ENCODE measurements around the gene APOC4.
"Not testable (repeated sequence)": the region's sequence is repeated elsewhere in the genome, so short reads cannot be mapped to it uniquely, and the experiment has no call there.

Gene APOC4

GRCh38 chr19:44905437-44906160, 36.4 kb upstream of the APOC4 start, which contains the start of gene APOE:
Gene APOE (plus strand): TSS chr19:44905796. CDS start chr19:44906625, 829 bp downstream.
- Histone ChIP-seq H3K4me3 (replicated peaks; ENCODE audit: low read depth, low read length) (no peak within 1 kb of the TSS), H3K27me3 (replicated peaks; ENCODE audit: control insufficient read depth, insufficient read depth, low read length) (no peaks in the 10 kb centered on the region; the same call in 1 of the 2 replicates), H3K36me3 (ENCODE audit: control insufficient read depth, insufficient read depth, low read length) (peaks cover 16% of the 10 kb centered on the region)
- TF ChIP-seq CTCF (IDR thresholded peaks at IDR 0.05; ENCODE audit: insufficient read depth, low read length, poor library complexity, severe bottlenecking): no peak
- no peak for DNase-seq (ENCODE audit: extremely low read depth, insufficient read length)

- DNase-seq (ENCODE audit: extremely low read depth, insufficient read length): no peak
- peaks cover 8% of the 10 kb centered on the region for H3K36me3 ChIP-seq (ENCODE audit: control insufficient read depth, insufficient read depth, low read length)
- no peak for TF ChIP-seq CTCF (IDR thresholded peaks at IDR 0.05; ENCODE audit: insufficient read depth, low read length, poor library complexity, severe bottlenecking)
- no peak overlapping the region for H3K4me3 ChIP-seq (replicated peaks; ENCODE audit: low read depth, low read length)
- no peaks in the 10 kb centered on the region; the same call in 1 of the 2 replicates for H3K27me3 ChIP-seq (replicated peaks; ENCODE audit: control insufficient read depth, insufficient read depth, low read length)
These were observed 34.4 kb upstream of the APOC4 start for GRCh38 chr19:44907613-44908012.

GRCh38 chr19:44908074-44908835, 33.8 kb upstream of the APOC4 start:
- TF ChIP-seq CTCF (IDR thresholded peaks at IDR 0.05; ENCODE audit: insufficient read depth, low read length, poor library complexity, severe bottlenecking): no peak
- peaks cover 3% of the 10 kb centered on the region for H3K36me3 ChIP-seq (ENCODE audit: control insufficient read depth, insufficient read depth, low read length)
- no peaks in the 10 kb centered on the region; the same call in 1 of the 2 replicates for H3K27me3 ChIP-seq (replicated peaks; ENCODE audit: control insufficient read depth, insufficient read depth, low read length)
- no peak overlapping the region for H3K4me3 ChIP-seq (replicated peaks; ENCODE audit: low read depth, low read length)
- DNase-seq (ENCODE audit: extremely low read depth, insufficient read length): no peak

- no peak for DNase-seq (ENCODE audit: extremely low read depth, insufficient read length)
- H3K4me3 ChIP-seq (replicated peaks; ENCODE audit: low read depth, low read length): no peak overlapping the region
- no peaks in the 10 kb centered on the region; the same call in 1 of the 2 replicates for H3K27me3 ChIP-seq (replicated peaks; ENCODE audit: control insufficient read depth, insufficient read depth, low read length)
- H3K36me3 ChIP-seq (ENCODE audit: control insufficient read depth, insufficient read depth, low read length): peaks cover 3% of the 10 kb centered on the region
- TF ChIP-seq CTCF (IDR thresholded peaks at IDR 0.05; ENCODE audit: insufficient read depth, low read length, poor library complexity, severe bottlenecking): no peak
These were observed 33.2 kb upstream of the APOC4 start for GRCh38 chr19:44908836-44909261.

GRCh38 chr19:44909775-44910174, 32.3 kb upstream of the APOC4 start:
- TF ChIP-seq CTCF (IDR thresholded peaks at IDR 0.05; ENCODE audit: insufficient read depth, low read length, poor library complexity, severe bottlenecking): no peak
- Histone ChIP-seq H3K36me3 (ENCODE audit: control insufficient read depth, insufficient read depth, low read length) (no peaks in the 10 kb centered on the region), H3K27me3 (replicated peaks; ENCODE audit: control insufficient read depth, insufficient read depth, low read length) (no peaks in the 10 kb centered on the region; the same call in 1 of the 2 replicates), H3K4me3 (replicated peaks; ENCODE audit: low read depth, low read length) (no peak overlapping the region)
- DNase-seq (ENCODE audit: extremely low read depth, insufficient read length): no peak

GRCh38 chr19:44911896-44912295, 30.1 kb upstream of the APOC4 start:
- DNase-seq (ENCODE audit: extremely low read depth, insufficient read length); H3K36me3 ChIP-seq (ENCODE audit: control insufficient read depth, insufficient read depth, low read length); H3K27me3 ChIP-seq (replicated peaks; ENCODE audit: control insufficient read depth, insufficient read depth, low read length); H3K4me3 ChIP-seq (replicated peaks; ENCODE audit: low read depth, low read length): not testable (repeated sequence)
